Fibroblast of lung (primary cell): ENCODE data around the gene SMAD3. TPM values are rescaled to one million over a fixed set of nuclear protein-coding genes. Genes with fewer than 3 reads are reported as not detected.

Experiments used
- DNase-seq, 2 donors: peaks; one replicate each; pipeline versions ENCODE4 v3.0.0 to v3.0.0-alpha.2; 2010; ENCODE audit warnings: low read depth in 2 of 2
- H2AFZ ChIP-seq: 2 replicates; pipeline ENCODE4 v1.5.1; 2012; ENCODE audit warnings: low read length, control low read depth, inconsistent platforms
- H3K27ac ChIP-seq: 2 replicates; pipeline ENCODE4 v1.5.1; 2011; ENCODE audit warnings: low read length, control low read depth; ENCODE audit not compliant: insufficient read depth
- H3K27me3 ChIP-seq: 2 replicates; pipeline ENCODE4 v1.5.1; 2011; ENCODE audit warnings: mild to moderate bottlenecking, low read length; ENCODE audit not compliant: control insufficient read depth, insufficient read depth
- H3K36me3 ChIP-seq: 2 replicates; pipeline ENCODE4 v1.5.1; 2011; ENCODE audit warnings: low read length; ENCODE audit not compliant: control insufficient read depth, insufficient read depth
- H3K4me1 ChIP-seq: 2 replicates; pipeline ENCODE4 v1.5.1; 2011; ENCODE audit warnings: low read length; ENCODE audit not compliant: control insufficient read depth, insufficient read depth; ENCODE audit errors: extremely low read depth
- H3K4me2 ChIP-seq: 2 replicates; pipeline ENCODE4 v1.5.1; 2011; ENCODE audit warnings: low read length, control low read depth; ENCODE audit not compliant: insufficient read depth; ENCODE audit errors: extremely low read depth
- H3K4me3 ChIP-seq, 4 experiments: fragments of 200-600 bp in 1 of 4; sonication (generic) in 1 of 4; replicated peaks in 1 of 4; 2 replicates each; pipeline ENCODE4 v1.5.1; 2011 to 2016; ENCODE audit warnings: low read length in 4 of 4, low read depth in 3 of 4, mild to moderate bottlenecking in 3 of 4, control low read depth in 2 of 4, inconsistent platforms in 1 of 4, mixed read lengths in 1 of 4; ENCODE audit not compliant: insufficient read depth in 1 of 4; ENCODE audit errors: control extremely low read depth in 1 of 4
- H3K79me2 ChIP-seq: 2 replicates; pipeline ENCODE4 v1.5.1; 2012; ENCODE audit warnings: mild to moderate bottlenecking, low read length, inconsistent platforms; ENCODE audit not compliant: control insufficient read depth, insufficient read depth
- H3K9ac ChIP-seq: 2 replicates; pipeline ENCODE4 v1.5.1; 2011; ENCODE audit warnings: mild to moderate bottlenecking, low read length, control low read depth; ENCODE audit not compliant: insufficient read depth
- H3K9me3 ChIP-seq: 2 replicates; pipeline ENCODE4 v1.5.1; 2012; ENCODE audit warnings: low read depth, low read length; ENCODE audit not compliant: control insufficient read depth, insufficient read depth
- H4K20me1 ChIP-seq: 2 replicates; pipeline ENCODE4 v1.5.1; 2011; ENCODE audit warnings: low read length; ENCODE audit not compliant: control insufficient read depth, insufficient read depth; ENCODE audit errors: extremely low read depth
- EZH2 ChIP-seq: IDR thresholded peaks from 2 replicates; pipeline ENCODE4 v1.5.1; 2012; ENCODE audit warnings: low read length, control low read depth, mild to moderate bottlenecking; ENCODE audit errors: missing control alignments
- polyA plus RNA-seq, 2 donors: library from polyadenylated mRNA; depleted of rRNA in 1 of 2; stranded (reverse) in 1 of 2; unstranded in 1 of 2; fragments of >200 nt; gene quantifications; 2 replicates each; pipeline ENCODE4 v1.2.1, GENCODE V29; 2011 to 2012; ENCODE audit warnings: missing spikeins in 1 of 2
- total RNA-seq: library from RNA; depleted of rRNA; stranded (reverse); fragments of >200 nt; gene quantifications from 2 replicates; pipeline ENCODE4 v1.2.1, GENCODE V29; 2014
- TF ChIP-seq, protein P1 (sequence below), 2 donors: IDR thresholded peaks in 1 of 2; conservative IDR thresholded peaks in 1 of 2; 1 replicate in 1 of 2; 2 replicates in 1 of 2; pipeline ENCODE4 v1.5.1; 2011 to 2012; ENCODE audit warnings: low read length in 2 of 2, control low read depth in 1 of 2, inconsistent platforms in 1 of 2, low read depth in 1 of 2, mild to moderate bottlenecking in 1 of 2

Gene SMAD3
- total and polyA plus RNA-seq, 2 donors (not counting 1 experiment from before 2014, with no cell fraction given) = 69.9 to 173 TPM

GRCh38 chr15:67047149-67047661, 18.2 kb upstream of the SMAD3 start:
- Histone ChIP-seq H2AFZ (no peak overlapping the region), H4K20me1 (no peaks in the 10 kb centered on the region), H3K27me3 (no peaks in the 10 kb centered on the region), H3K27ac (no peak overlapping the region), H3K9me3 (no peaks in the 10 kb centered on the region), H3K4me2 (no peak overlapping the region), H3K36me3 (no peaks in the 10 kb centered on the region), H3K4me3 (no peak overlapping the region), H3K9ac (no peak overlapping the region), H3K79me2 (no peaks in the 10 kb centered on the region), H3K4me1 (peaks cover 56% of the 10 kb centered on the region)
- TF ChIP-seq EZH2 = no peak
- TF ChIP-seq, protein P1, sequence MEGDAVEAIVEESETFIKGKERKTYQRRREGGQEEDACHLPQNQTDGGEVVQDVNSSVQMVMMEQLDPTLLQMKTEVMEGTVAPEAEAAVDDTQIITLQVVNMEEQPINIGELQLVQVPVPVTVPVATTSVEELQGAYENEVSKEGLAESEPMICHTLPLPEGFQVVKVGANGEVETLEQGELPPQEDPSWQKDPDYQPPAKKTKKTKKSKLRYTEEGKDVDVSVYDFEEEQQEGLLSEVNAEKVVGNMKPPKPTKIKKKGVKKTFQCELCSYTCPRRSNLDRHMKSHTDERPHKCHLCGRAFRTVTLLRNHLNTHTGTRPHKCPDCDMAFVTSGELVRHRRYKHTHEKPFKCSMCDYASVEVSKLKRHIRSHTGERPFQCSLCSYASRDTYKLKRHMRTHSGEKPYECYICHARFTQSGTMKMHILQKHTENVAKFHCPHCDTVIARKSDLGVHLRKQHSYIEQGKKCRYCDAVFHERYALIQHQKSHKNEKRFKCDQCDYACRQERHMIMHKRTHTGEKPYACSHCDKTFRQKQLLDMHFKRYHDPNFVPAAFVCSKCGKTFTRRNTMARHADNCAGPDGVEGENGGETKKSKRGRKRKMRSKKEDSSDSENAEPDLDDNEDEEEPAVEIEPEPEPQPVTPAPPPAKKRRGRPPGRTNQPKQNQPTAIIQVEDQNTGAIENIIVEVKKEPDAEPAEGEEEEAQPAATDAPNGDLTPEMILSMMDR (conservative IDR thresholded peaks at IDR 0.05 in 1 of 2, IDR thresholded peaks at IDR 0.05 in 1 of 2; ENCODE audit: low read depth in 1 of 2, low read length in 2 of 2) = no peak
- DNase-seq = no peak

- H3K36me3 ChIP-seq = no peaks in the 10 kb centered on the region
- DNase-seq = peak; percentile 90 to 91
- peaks cover 44% of the 10 kb centered on the region for H3K4me1 ChIP-seq
- H3K27me3 ChIP-seq = no peaks in the 10 kb centered on the region
- no peak overlapping the region for H2AFZ ChIP-seq
- no peaks in the 10 kb centered on the region for H3K79me2 ChIP-seq
- TF ChIP-seq, protein P1 (conservative IDR thresholded peaks at IDR 0.05 in 1 of 2, IDR thresholded peaks at IDR 0.05 in 1 of 2; ENCODE audit: low read depth in 1 of 2, low read length in 2 of 2) = no peak
- TF ChIP-seq EZH2 = no peak
- H3K9ac ChIP-seq = peak overlapping the region; percentile 37
- H3K27ac ChIP-seq = peak overlapping the region; percentile 88
- H3K4me3 ChIP-seq = no peak overlapping the region
- H3K4me2 ChIP-seq = peak overlapping the region; percentile 17
- H3K9me3 ChIP-seq = no peaks in the 10 kb centered on the region
- no peaks in the 10 kb centered on the region for H4K20me1 ChIP-seq
Observed at GRCh38 chr15:67048281-67049279, 16.8 kb upstream of the SMAD3 start.

- TF ChIP-seq, protein P1 (conservative IDR thresholded peaks at IDR 0.05 in 1 of 2, IDR thresholded peaks at IDR 0.05 in 1 of 2; ENCODE audit: low read depth in 1 of 2, low read length in 2 of 2) = no peak
- TF ChIP-seq EZH2 = no peak
- DNase-seq = peak in 1 of 2 donors; percentile 96
- H3K4me1 ChIP-seq = peaks cover 40% of the 10 kb centered on the region
- no peaks in the 10 kb centered on the region for H4K20me1 ChIP-seq
- H3K4me2 ChIP-seq = peak overlapping the region; percentile 4
- no peaks in the 10 kb centered on the region for H3K9me3 ChIP-seq
- H3K79me2 ChIP-seq = no peaks in the 10 kb centered on the region
- no peaks in the 10 kb centered on the region for H3K36me3 ChIP-seq
- no peaks in the 10 kb centered on the region for H3K27me3 ChIP-seq
- no peak overlapping the region for H3K4me3 ChIP-seq
- H3K27ac ChIP-seq = peak overlapping the region; percentile 88
- no peak overlapping the region for H2AFZ ChIP-seq
- peak overlapping the region; percentile 27 for H3K9ac ChIP-seq
Observed at GRCh38 chr15:67049351-67050044, 15.9 kb upstream of the SMAD3 start.
